Activated T-cell treated with anti-CD3 and anti-CD28 coated beads for 48 hours (primary cell): Measurements from ENCODE around the gene GALNT13.

Experiments
- DNase-seq: peaks from one replicate; pipeline ENCODE4 v3.0.0-alpha.2; 2020; ENCODE audit warnings: low read depth

Gene GALNT13

DNA sequence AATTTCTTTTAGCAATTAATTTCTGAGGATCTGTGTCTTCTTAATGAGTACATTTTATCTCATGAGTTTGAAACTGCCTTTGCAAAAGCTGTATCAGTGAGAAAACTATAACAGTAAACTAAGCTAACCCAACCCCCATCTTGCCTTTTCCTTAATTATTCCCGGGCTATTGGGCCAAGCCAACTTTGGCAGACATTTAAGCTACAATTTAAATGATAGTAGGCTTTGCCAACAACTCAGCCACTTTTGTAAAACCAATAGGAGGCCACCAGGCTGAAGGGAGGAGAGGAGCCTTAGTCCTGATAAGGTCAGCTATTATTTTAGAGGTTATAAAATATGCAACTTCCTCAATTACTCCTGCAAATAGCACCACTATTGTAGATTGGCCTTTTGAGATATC is 608.8 kb downstream of the GALNT13 start:
- no peak for DNase-seq

DNA sequence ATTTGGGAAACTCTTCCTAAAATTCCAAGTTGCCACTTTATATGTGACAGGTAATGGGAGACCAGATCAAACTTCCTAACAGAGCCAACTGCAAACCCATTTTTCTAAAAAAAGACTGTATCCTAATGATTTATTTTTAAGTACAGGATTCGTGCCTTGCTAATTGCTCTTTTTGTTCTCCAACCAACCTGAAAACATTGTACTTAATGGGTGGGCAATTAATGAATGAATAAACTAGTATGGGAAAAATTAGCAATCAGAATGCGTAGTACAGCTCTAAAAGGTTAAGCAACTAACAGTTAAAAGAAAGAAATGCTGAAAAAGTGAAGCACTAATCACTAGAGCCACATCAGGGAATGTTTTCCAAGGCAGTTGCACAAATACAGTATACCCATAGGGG is 609.6 kb downstream of the GALNT13 start:
- DNase-seq, result no peak

- DNase-seq, result no peak
Measured at GRCh38 chr2:154484338-154485099, 612.8 kb downstream of the GALNT13 start.

DNA sequence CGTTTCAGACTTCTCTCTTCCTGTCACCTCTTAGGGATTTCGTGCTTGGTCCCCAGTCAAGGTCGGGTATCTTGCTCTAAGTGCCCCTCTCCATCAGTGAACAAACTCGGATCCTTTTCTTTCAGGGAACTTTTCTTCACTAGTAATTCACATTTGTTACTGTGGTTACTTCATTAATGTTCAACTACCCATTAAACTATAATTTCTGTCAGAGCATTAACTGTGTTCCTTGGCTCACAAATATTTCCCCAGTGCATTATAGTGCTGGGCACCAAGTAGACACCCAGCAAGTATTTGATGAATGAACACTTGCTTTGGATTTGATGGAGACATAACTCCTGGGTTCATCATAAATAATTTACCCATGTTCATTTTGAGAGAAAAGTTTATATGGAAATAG is 617.1 kb downstream of the GALNT13 start:
- DNase-seq, result no peak

- no peak for DNase-seq
Measured at GRCh38 chr2:154489266-154489858, 617.6 kb downstream of the GALNT13 start.

- DNase-seq, result no peak
Measured at GRCh38 chr2:154490530-154490929, 618.8 kb downstream of the GALNT13 start.

DNA sequence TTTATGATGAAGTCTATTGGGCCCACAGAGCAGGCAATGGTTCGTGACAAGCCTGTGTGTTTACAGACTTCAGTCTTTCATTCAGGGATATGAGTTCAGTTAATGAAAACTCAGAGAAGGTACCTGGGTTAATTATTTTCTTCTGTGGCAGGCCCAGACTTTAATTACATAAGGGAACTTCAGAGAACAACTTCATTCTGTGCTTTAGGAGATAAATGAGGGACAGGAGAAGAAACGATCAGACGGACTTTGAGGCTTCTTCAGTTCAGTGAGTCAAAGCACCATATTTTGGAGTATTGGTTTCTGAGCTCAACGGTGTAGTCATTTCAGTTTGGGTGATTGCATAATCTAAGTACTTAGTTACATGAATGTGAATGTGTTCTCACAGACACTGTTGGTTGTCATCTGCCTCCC is 623.7 kb downstream of the GALNT13 start:
- no peak for DNase-seq

- no peak for DNase-seq
Measured at GRCh38 chr2:154497019-154497418, 625.3 kb downstream of the GALNT13 start.
